Heart right ventricle (tissue), 16 donors: Measurements from ENCODE around the gene ZNF624. TPM values are rescaled to one million over a fixed set of nuclear protein-coding genes. Genes with fewer than 3 reads are reported as not detected.
"Not testable (repeated sequence)": the region's sequence is repeated elsewhere in the genome, so short reads cannot be mapped to it uniquely, and the experiment has no call there.

Source experiments
- ATAC-seq, 8 donors: fragments of 200-7000 bp; cut with Tn5 transposase; one replicate each; pipeline ENCODE4 v1.9.1; 2020; ENCODE audit warnings: mild to moderate bottlenecking in 8 of 8, moderate library complexity in 8 of 8, moderate number of reproducible peaks in 1 of 8
- DNase-seq, 2 donors: peaks; one replicate each; pipeline ENCODE4 v3.0.0-alpha.2; 2020
- H3K27ac ChIP-seq, 10 donors: fragments of 200-600 bp; sonication (generic) in 2 of 10; one replicate each; pipeline versions ENCODE4 v1.5.0 to v1.8.0; 2020 to 2022; ENCODE audit warnings: mild to moderate bottlenecking in 3 of 10
- H3K27me3 ChIP-seq, 7 donors: fragments of 200-600 bp; one replicate each; pipeline ENCODE4 v1.8.0; 2021 to 2022; ENCODE audit warnings: mild to moderate bottlenecking in 2 of 7
- H3K36me3 ChIP-seq, 9 donors: fragments of 200-600 bp; sonication (generic) in 1 of 9; one replicate each; pipeline versions ENCODE4 v1.5.0 to v1.8.0; 2020 to 2022; ENCODE audit warnings: mild to moderate bottlenecking in 2 of 9
- H3K4me1 ChIP-seq, 9 donors: fragments of 200-600 bp; sonication (generic) in 1 of 9; one replicate each; pipeline versions ENCODE4 v1.5.0 to v1.8.0; 2020 to 2022; ENCODE audit warnings: mild to moderate bottlenecking in 4 of 9
- H3K4me3 ChIP-seq, 10 donors: fragments of 200-600 bp; sonication (generic) in 2 of 10; one replicate each; pipeline versions ENCODE4 v1.5.0 to v1.8.0; 2020 to 2022; ENCODE audit warnings: mild to moderate bottlenecking in 7 of 10, moderate library complexity in 2 of 10
- H3K9me3 ChIP-seq, 11 donors: fragments of 200-600 bp in 10 of 11; sonication (generic) in 2 of 11; one replicate each; pipeline versions ENCODE4 v1.5.0 to v1.8.0; 2013 to 2022; ENCODE audit warnings: mild to moderate bottlenecking in 2 of 11, control low read depth in 1 of 11, moderate library complexity in 1 of 11
- WGBS, 2 donors: extraction: QIAGEN DNeasy Blood & Tissue Kit; methylation state at CpG; one replicate each; pipeline ENCODE4 v1.1.7; 2013; ENCODE audit warnings: inconsistent platforms in 1 of 2; 5-methylcytosine and 5-hydroxymethylcytosine counted together
- intact Hi-C, 10 donors: fragments of 100-400 bp; cut with DNase I; formaldehyde crosslinking; loops; one replicate each; pipeline versions ENCODE4 v1.11.1 to v1.14.2; 2022
- long read RNA-seq, 3 donors: library from polyadenylated mRNA; unstranded; transcript quantifications; one replicate each; pipeline ENCODE4 v2.0.0, GENCODE V29; 2020 to 2021
- polyA plus RNA-seq, 2 donors: library from polyadenylated mRNA; stranded (reverse); fragments of 200-250 nt; gene quantifications; one replicate each; pipeline ENCODE4 v1.2.3, GENCODE V29; 2013
- total RNA-seq, 10 donors: library from RNA; stranded (reverse); fragmentation: NEBNext Ultra II Directional in 3 of 10; extraction: Animal tissue kit (Norgen Biotek cat#: 25700) in 3 of 10; gene quantifications; one replicate each; pipeline versions ENCODE4 v1.2.1 to v1.2.4, GENCODE V29; 2021 to 2023
- TF ChIP-seq, protein P1 (sequence below), 9 donors: fragments of 200-600 bp; sonication (generic) in 2 of 9; IDR thresholded peaks; one replicate each; pipeline versions ENCODE4 v1.5.0 to v1.8.0; 2021 to 2022; ENCODE audit warnings: antibody characterized with exemption in 9 of 9, mild to moderate bottlenecking in 5 of 9, moderate library complexity in 1 of 9
- donor health status: Arrhythmogenic right ventricular cardiomyopathy.
- donor health status: ischemic (EF 13 %, LVEDD 7.1; RV severe dilation, severe dysfunction).
- donor health status: healthy with polysubstance abuse.
- donor health status: DM: no; HTN: yes; CAD: no.
- donor health status: DM: no; HTN: no; CAD: no.
- donor health status: ischemic (EF 25% LVEDD 6.9; RV normal size, moderate dysfunction).
- donor health status: ischemic (EF 25% LVEDD 5.7; RV mildly dilated, moderate dysfunction).
- donor health status: healthy.
- donor health status: DM: yes; HTN: yes; CAD: no.
- donor health status: Ischemic cardiomyopathy.
- donor health status: ischemic (EF 35%, LVEDD 5.7; RV mildly dilated, moderate dysfunction).
- donor health status: nonischemic (EF 11% LVEDD 7.7; RV severe dilation, severe dysfunction).
- donor health status: DM: yes; HTN: yes; CAD: no.
- donor health status: PGD.
- donor health status: ischemic (EF 29% LVEDD 5.4; RV normal size, mild dysfunction).
- donor health status: nonischemic (EF 23%, LVEDD 6.1; RV moderate dilation, normal function).

ZNF624 gene
- total RNA-seq: 1 to 10 TPM; 1.4 to 2.9 (median 2.1) TPM
- polyA plus RNA-seq: under 1 TPM; 0.39 to 0.66 TPM
- long read RNA-seq, donor 1, full-length matches to known transcripts: 3 of 3 reads
- long read RNA-seq, donor 1, partial matches to known transcripts: 0 of 3 reads
- long read RNA-seq, donor 1, other reads (novel, unspliced or antisense): 0 of 3 reads
- long read RNA-seq, donor 2, full-length matches to known transcripts: 1 of 4 reads
- long read RNA-seq, donor 2, partial matches to known transcripts: 0 of 4 reads
- long read RNA-seq, donor 2, other reads (novel, unspliced or antisense): 3 of 4 reads
- long read RNA-seq, donor 3, full-length matches to known transcripts: 1 of 3 reads
- long read RNA-seq, donor 3, partial matches to known transcripts: 1 of 3 reads
- long read RNA-seq, donor 3, other reads (novel, unspliced or antisense): 1 of 3 reads

DNA sequence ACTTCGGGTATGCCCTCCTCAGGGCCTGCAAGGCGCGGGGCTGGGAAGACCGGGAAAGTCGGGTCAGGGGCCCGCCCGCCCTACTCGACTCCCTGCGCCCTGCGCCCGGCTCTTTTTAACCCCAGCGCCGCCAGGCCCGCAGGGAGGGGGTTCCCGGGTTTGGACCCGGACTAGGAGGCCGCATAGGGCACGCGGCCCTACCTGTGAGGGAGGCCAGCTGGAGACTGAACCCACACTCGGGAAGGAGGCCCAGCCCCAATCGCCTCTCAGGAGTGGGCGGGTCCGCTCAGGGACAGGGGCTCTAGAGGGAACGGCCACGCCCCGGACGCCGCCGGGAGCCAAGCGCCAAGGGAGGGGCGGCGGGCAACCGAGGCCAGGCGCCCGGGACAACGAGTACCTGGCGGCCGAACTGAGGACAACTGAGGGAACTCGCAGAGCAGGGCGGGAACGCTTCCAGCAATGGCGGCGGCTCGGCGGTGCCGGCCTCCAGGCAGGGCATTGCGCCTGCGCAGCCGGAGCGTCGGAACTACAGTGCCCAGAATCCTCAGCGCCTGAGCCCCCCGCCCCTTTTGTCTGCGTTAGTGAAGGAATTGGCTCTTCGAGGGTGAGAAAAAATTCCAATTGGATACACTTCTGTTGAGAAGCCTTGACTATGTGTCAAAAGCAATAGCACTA, at the start of gene ZNF624:
Gene ZNF624, minus strand, starts transcription at position 484 of the 675 bp plus-strand sequence.
- peak; percentile 95 to 99 (median 98) for ATAC-seq
- Histone ChIP-seq H3K36me3 (peaks cover 0 to 14% (median 0%) of the 10 kb centered on the region in 9 donors), H3K9me3 (no peaks in the 10 kb centered on the region), H3K4me1 (peaks cover 0 to 19% (median 13%) of the 10 kb centered on the region in 9 donors), H3K27me3 (no peaks in the 10 kb centered on the region), H3K27ac (peak within 1 kb of the TSS; percentile 89 to 97 (median 95)), H3K4me3 (peak within 1 kb of the TSS; percentile 47 to 87 (median 74))
- TF ChIP-seq, protein P1, sequence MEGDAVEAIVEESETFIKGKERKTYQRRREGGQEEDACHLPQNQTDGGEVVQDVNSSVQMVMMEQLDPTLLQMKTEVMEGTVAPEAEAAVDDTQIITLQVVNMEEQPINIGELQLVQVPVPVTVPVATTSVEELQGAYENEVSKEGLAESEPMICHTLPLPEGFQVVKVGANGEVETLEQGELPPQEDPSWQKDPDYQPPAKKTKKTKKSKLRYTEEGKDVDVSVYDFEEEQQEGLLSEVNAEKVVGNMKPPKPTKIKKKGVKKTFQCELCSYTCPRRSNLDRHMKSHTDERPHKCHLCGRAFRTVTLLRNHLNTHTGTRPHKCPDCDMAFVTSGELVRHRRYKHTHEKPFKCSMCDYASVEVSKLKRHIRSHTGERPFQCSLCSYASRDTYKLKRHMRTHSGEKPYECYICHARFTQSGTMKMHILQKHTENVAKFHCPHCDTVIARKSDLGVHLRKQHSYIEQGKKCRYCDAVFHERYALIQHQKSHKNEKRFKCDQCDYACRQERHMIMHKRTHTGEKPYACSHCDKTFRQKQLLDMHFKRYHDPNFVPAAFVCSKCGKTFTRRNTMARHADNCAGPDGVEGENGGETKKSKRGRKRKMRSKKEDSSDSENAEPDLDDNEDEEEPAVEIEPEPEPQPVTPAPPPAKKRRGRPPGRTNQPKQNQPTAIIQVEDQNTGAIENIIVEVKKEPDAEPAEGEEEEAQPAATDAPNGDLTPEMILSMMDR (IDR thresholded peaks at IDR 0.05): no peak
- peak; percentile 94 to 98 for DNase-seq
- WGBS, 2 donors: 0% methylated on average over 54 to 55 of the region's 55 CpGs
- intact Hi-C loops: loop anchor here in 2 of 10 donors (5.0 kb wide), 2 partner anchors 66 to 116 kb away; no protein-coding TSS in a partner anchor

DNA sequence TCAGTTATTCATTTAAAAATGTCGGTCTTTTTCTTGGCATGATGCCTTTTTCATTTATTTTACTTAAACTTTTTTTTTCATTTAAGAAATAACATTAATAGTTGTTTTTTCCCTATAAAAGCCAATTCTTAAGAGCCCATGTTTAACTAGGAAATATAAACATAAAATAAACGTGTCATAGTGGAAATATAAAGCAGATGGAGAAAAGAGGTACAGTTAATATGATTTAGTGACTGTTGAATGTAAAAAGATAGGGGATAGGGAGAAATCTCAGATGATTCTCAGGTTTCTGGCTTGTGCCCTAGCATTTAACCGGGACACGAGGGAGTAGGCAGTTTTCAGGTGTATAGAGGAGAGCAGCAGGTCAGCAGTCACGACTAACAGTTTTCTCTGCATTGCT, 44.0 kb upstream of the ZNF624 start:
- H3K4me1 ChIP-seq, H3K36me3 ChIP-seq, DNase-seq, ATAC-seq, H3K27ac ChIP-seq, intact Hi-C loops, H3K27me3 ChIP-seq, H3K9me3 ChIP-seq, H3K4me3 ChIP-seq: not testable (repeated sequence)
- 85 to 89% methylated on average over 5 of the region's 5 CpGs for WGBS, 2 donors

DNA sequence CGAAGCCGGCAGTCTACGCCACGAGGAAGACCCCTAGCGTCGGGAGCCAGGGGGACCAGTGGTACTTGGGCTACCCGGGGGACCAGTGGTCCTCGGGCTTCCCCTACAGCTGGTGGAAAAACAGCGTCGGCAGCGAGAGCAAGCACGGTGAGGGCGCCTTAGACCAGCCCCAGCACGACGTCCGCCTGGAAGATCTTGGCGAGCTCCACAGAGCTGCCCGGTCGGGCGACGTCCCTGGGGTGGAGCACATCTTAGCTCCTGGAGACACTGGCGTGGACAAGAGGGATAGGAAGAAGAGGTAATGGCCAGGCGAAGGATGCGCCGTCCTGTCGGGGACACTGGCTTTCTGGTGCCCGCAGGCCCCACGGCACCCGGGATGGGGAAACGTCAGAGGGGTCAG, 36.8 kb upstream of the ZNF624 start:
- H3K36me3 ChIP-seq, intact Hi-C loops, H3K27me3 ChIP-seq, DNase-seq, H3K9me3 ChIP-seq, H3K4me1 ChIP-seq: not testable (repeated sequence)
- Histone ChIP-seq H3K4me3 (peak overlapping the region in 1 of 10 donors; percentile 50), H3K27ac (peak overlapping the region in 1 of 10 donors; percentile 47)
- peak in 3 of 8 donors; percentile 39 to 70 (median 51) for ATAC-seq
- WGBS, 2 donors: 56 to 80% methylated on average over 22 to 30 of the region's 30 CpGs

DNA sequence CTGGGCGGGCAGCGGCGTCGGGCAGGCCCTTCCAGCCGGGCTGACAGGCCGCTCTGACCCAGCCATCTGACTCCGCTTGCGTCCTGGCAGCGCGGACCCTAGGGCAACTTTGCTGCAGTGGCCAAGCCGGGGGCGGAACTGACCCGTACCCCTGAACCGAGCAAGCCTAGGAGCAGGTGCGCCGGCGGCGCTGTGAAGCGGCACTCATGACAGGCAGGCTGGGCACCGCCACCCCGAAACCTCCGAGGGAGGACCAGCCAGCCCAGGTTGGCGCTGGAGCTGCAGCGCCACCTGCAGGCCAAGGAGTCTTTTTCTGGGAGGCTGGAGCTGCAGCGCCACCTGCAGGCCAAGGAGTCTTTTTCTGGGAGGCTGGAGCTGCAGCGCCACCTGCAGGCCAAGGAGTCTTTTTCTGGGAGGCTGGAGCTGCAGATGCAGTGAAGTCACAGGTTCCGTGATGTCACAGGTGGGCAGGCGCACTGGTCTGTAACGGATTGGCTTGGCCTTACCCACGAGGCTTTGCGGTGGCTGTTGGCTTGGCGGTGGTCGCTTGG, 36.2 kb upstream of the ZNF624 start, which contains the start of gene CCDC144A:
Gene CCDC144A, plus strand, starts transcription at position 511 of the 551 bp plus-strand sequence. CDS start 160 bp downstream, outside the sequence.
- H3K27me3 ChIP-seq, intact Hi-C loops, H3K9me3 ChIP-seq, H3K36me3 ChIP-seq, H3K4me1 ChIP-seq: not testable (repeated sequence)
- WGBS, 2 donors: 49 to 50% methylated on average over 29 to 33 of the region's 33 CpGs
- Histone ChIP-seq H3K27ac (peak within 1 kb of the TSS in 1 of 10 donors; percentile 47), H3K4me3 (peak within 1 kb of the TSS in 1 of 10 donors; percentile 50)
- TF ChIP-seq, protein P1 (IDR thresholded peaks at IDR 0.05): peak in 8 of 9 donors; percentile 39 to 82 (median 56)
- DNase-seq (peak; percentile 25 to 81), ATAC-seq (peak in 5 of 8 donors; percentile 38 to 97 (median 71))

DNA sequence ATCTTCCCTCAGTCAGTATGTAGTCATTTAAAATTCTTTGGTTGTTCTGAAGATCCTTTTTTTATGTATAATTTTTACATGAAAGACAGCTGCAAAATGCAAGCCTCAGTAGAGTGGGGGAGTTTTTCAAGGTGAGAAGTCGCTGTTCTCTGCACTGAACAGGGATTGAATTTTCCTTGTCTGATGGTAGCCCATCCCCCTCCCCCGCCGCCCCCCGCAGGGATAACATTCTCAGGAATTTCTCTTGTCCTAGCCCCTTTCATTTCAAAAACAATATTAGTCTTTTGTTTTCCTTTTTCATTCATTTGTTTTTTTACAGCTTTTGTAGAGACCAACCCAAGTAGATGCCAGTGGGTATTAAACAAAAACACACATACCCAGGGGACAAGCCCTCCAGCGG, 33.5 kb upstream of the ZNF624 start:
- intact Hi-C loops, H3K4me1 ChIP-seq, H3K4me3 ChIP-seq, H3K27ac ChIP-seq, ATAC-seq, DNase-seq, H3K9me3 ChIP-seq, H3K36me3 ChIP-seq: not testable (repeated sequence)
- H3K27me3 ChIP-seq: peaks cover 0 to 24% (median 16%) of the 10 kb centered on the region in 7 donors
- 40 to 43% methylated on average over 5 of the region's 5 CpGs for WGBS, 2 donors

DNA sequence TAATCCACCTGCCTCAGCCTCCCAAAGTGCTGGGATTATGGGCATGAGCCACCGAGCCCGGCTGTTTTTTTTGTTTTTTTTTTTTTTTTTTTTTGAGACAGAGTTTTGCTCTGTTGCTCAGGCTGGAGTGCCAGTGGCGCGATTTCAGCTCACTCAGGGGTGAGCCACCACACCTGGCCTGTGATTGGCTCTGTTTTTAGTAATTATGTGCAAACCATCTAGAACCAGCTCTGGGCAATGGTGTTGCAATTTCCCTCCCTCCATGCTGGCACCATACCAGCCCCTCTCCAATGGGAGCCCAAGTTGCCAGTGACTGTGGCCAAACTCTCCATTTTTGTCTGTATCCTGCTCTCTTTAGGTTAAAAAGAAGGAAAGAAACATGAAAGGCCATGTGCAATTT, 32.4 kb upstream of the ZNF624 start:
- 98 to 100% methylated on average over 4 of the region's 4 CpGs for WGBS, 2 donors
- peaks cover 0 to 30% (median 20%) of the 10 kb centered on the region in 7 donors for H3K27me3 ChIP-seq
- H3K36me3 ChIP-seq, H3K4me1 ChIP-seq, H3K4me3 ChIP-seq, H3K9me3 ChIP-seq, DNase-seq, H3K27ac ChIP-seq, ATAC-seq, intact Hi-C loops: not testable (repeated sequence)

DNA sequence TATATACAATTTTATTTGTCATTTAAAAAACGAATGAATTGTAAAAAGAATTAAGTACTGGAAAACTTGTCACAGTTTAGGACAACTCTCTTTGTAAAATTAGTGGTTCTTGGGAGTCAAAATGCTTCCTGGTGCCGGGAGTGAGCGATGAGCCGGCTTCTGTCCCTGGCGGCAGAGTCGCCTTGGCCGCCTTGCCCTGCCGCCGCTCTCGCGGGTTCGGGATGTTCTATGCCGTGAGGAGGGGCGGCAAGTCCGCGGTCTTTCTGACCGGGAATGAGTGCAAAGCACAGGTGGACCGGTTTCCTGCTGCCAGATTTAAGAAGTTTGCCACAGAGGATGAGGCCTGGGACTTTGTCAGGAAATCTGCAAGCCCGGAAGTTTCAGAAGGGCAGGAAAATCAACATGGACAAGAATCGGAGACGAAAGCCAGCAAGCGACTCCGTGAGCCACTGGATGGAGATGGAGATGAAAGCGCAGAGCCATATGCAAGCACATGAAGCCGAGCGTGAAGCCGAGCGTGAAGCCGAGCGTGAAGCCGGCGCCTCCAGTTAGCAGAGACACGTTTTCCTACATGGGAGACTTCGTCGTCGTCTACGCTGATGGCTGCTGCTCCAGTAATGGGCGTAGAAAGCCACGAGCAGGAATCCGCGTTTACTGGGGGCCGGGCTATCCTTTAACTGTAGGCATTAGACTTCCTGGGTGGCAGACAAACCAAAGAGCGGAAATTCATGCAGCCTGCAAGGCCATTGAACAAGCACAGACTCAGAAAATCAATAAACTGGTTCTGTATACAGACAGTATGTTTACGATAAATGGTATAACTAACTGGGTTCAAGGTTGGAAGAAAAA, 29.9 kb upstream of the ZNF624 start:
- ATAC-seq, H3K27ac ChIP-seq, H3K4me1 ChIP-seq, DNase-seq, H3K9me3 ChIP-seq, H3K36me3 ChIP-seq, intact Hi-C loops: not testable (repeated sequence)
- peak overlapping the region in 3 of 10 donors; percentile 10 to 23 (median 14) for H3K4me3 ChIP-seq
- WGBS, 2 donors: 39 to 44% methylated on average over 44 of the region's 44 CpGs
- H3K27me3 ChIP-seq: peaks cover 0 to 30% (median 25%) of the 10 kb centered on the region in 7 donors
